Smooth muscle cell (in vitro differentiated cells): ENCODE results near the gene KLF11. TPM values are rescaled to one million over a fixed set of nuclear protein-coding genes. Genes with fewer than 3 reads are reported as not detected.

Experiments
- DNase-seq: peaks from one replicate; lab custom pipeline; 2025; ENCODE audit not compliant: unreplicated experiment; lab: John Stamatoyannopoulos, UW
- H2AFZ ChIP-seq: fragments of 200-600 bp; sonication (generic); 2 replicates; pipeline ENCODE4 v1.6.0; 2016; ENCODE audit warnings: antibody characterized with exemption, low read depth, mild to moderate bottlenecking
- H3F3A ChIP-seq: fragments of 200-600 bp; sonication (generic); 2 replicates; pipeline ENCODE4 v1.6.0; 2017; ENCODE audit warnings: antibody characterized with exemption, low read depth
- H3K27ac ChIP-seq: fragments of 200-600 bp; sonication (generic); 2 replicates; pipeline ENCODE4 v1.5.1; 2016; ENCODE audit warnings: low read depth, mild to moderate bottlenecking
- H3K27me3 ChIP-seq: fragments of 200-600 bp; sonication (generic); 2 replicates; pipeline ENCODE4 v1.6.1; 2016; ENCODE audit warnings: low read depth, mild to moderate bottlenecking
- H3K36me3 ChIP-seq: fragments of 200-600 bp; sonication (generic); 2 replicates; pipeline ENCODE4 v1.5.1; 2016; ENCODE audit warnings: low read depth
- H3K4me1 ChIP-seq: fragments of 200-600 bp; sonication (generic); 2 replicates; pipeline ENCODE4 v1.5.1; 2016; ENCODE audit warnings: low read depth
- H3K4me2 ChIP-seq: fragments of 200-600 bp; sonication (generic); 2 replicates; pipeline ENCODE4 v1.6.0; 2016; ENCODE audit warnings: mild to moderate bottlenecking
- H3K4me3 ChIP-seq: fragments of 200-600 bp; sonication (generic); 2 replicates; pipeline ENCODE4 v1.5.1; 2016; ENCODE audit warnings: mild to moderate bottlenecking
- H3K79me2 ChIP-seq: fragments of 200-600 bp; sonication (generic); 2 replicates; pipeline ENCODE4 v1.6.0; 2016; ENCODE audit warnings: low read depth, mild to moderate bottlenecking
- H3K9ac ChIP-seq: fragments of 200-600 bp; sonication (generic); 2 replicates; pipeline ENCODE4 v1.6.0; 2016; ENCODE audit warnings: low read depth
- H3K9me3 ChIP-seq: fragments of 200-600 bp; sonication (generic); replicated peaks from 2 replicates; pipeline ENCODE4 v1.5.1; 2016; ENCODE audit warnings: low read depth
- H4K20me1 ChIP-seq: fragments of 200-600 bp; sonication (generic); 2 replicates; pipeline ENCODE4 v1.6.0; 2016; ENCODE audit warnings: low read depth
- WGBS: methylation state at CpG from one replicate; pipeline ENCODE4 v1.1.7; 2016; ENCODE audit warnings: low lambda C conversion rate; 5-methylcytosine and 5-hydroxymethylcytosine counted together
- polyA plus RNA-seq: library from polyadenylated mRNA; unstranded; fragments of >200 nt; fragmentation: Nextera tagmentation; extraction: Ambion mirVana; gene quantifications from 2 replicates; pipeline ENCODE4 v1.2.1, GENCODE V29; 2016
- total RNA-seq: library from RNA; depleted of rRNA; stranded (reverse); fragments of >200 nt; gene quantifications from 2 replicates; pipeline ENCODE4 v1.2.3, GENCODE V29; 2014
- TF ChIP-seq, protein P1 (sequence below): fragments of 200-600 bp; sonication (generic); IDR thresholded peaks from 2 replicates; pipeline ENCODE4 v1.5.1; 2017; ENCODE audit warnings: borderline replicate concordance, mild to moderate bottlenecking, antibody characterized with exemption; ENCODE audit not compliant: insufficient read depth, poor library complexity, severe bottlenecking

KLF11 gene
- total and polyA plus RNA-seq, 2 experiments from 2014 or later, result 9.9 to 12.7 TPM

DNA sequence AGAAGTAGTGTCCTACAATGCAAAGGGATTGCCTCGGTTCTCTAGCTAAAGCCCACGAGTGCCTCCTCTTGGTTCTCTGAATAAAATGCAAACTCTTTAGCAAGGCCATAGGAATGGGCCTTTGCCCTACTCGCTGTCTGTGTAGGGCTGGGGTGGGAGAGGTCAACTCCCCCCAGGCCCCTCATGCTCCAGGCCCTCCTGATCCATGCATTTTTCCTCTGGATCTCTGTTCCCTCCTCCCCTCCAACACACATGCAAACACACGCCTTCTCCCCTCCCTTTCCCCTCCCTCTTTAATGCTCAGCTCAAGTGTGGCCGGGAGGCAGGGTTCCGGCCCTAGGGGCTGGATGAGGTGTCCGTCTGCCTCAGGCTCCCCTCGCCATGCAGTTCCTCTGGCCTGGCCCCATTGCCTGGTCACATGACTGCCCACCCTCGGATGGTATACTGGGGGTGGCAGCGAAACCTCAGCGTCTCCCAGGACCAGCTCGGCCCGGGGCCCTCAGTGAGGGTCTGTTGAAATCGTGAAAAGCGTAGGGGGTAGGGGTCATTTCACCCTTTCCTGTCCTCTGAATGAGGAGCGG, 14.9 kb upstream of the KLF11 start:
- WGBS, result 79% methylated on average over 16 of the region's 16 CpGs
- H2AFZ ChIP-seq, result no peak overlapping the region

DNA sequence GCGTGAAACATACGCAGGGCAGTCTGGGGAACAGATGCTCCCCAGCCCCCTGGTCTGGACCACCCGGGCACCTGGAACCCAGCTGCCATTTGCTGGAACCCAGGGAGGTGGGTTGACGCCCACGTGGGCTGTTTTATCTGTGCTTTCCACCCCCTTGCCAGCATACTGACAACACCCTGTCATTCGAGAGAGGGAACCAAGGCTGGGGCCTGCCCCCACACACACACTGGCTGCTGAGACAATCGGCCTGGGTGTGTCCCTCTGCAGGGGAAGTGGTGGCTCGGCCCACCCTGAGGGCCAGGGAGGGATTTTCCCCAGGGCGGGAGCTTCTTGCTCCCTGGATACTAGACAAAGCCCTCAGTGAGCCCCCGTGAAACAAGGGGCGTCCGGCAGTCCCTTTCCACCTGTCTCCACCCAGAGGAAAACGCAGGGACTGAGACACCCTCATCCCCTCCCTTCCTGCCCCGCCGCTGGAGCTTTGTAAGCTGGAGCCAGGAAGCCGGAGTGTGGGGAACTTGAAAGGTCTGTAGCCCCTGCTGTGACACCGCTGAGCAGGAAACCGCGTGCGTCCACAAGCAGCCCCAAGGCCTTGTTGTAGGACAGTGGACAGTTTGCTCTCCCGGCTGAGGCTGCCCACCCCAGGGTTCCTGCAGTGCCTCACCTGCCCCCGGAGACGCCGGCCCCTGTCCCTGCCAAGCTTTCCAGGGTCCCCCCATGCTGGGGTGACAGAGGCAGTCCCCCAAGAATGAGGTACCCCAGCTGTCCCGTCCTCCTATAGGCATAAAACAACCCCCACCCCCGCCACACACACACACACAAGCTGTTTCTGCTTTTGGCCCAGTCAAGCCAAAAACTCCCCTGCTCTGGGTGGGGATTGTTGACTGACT, 14.1 kb upstream of the KLF11 start:
- H3K9me3 ChIP-seq, result no peaks in the 10 kb centered on the region
- peak overlapping the region; percentile 16 for H2AFZ ChIP-seq
- no peak overlapping the region for H3K4me2 ChIP-seq
- TF ChIP-seq, protein P1, sequence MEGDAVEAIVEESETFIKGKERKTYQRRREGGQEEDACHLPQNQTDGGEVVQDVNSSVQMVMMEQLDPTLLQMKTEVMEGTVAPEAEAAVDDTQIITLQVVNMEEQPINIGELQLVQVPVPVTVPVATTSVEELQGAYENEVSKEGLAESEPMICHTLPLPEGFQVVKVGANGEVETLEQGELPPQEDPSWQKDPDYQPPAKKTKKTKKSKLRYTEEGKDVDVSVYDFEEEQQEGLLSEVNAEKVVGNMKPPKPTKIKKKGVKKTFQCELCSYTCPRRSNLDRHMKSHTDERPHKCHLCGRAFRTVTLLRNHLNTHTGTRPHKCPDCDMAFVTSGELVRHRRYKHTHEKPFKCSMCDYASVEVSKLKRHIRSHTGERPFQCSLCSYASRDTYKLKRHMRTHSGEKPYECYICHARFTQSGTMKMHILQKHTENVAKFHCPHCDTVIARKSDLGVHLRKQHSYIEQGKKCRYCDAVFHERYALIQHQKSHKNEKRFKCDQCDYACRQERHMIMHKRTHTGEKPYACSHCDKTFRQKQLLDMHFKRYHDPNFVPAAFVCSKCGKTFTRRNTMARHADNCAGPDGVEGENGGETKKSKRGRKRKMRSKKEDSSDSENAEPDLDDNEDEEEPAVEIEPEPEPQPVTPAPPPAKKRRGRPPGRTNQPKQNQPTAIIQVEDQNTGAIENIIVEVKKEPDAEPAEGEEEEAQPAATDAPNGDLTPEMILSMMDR, result no peak
- no peak overlapping the region for H3K4me3 ChIP-seq
- DNase-seq, result no peak
- H3F3A ChIP-seq, result no peaks in the 10 kb centered on the region
- peaks cover 11% of the 10 kb centered on the region for H3K4me1 ChIP-seq
- WGBS, result 50% methylated on average over 23 of the region's 26 CpGs
- no peak overlapping the region for H3K9ac ChIP-seq
- no peaks in the 10 kb centered on the region for H3K27me3 ChIP-seq
- H4K20me1 ChIP-seq, result no peaks in the 10 kb centered on the region
- no peaks in the 10 kb centered on the region for H3K36me3 ChIP-seq
- H3K27ac ChIP-seq, result no peak overlapping the region
- no peaks in the 10 kb centered on the region for H3K79me2 ChIP-seq

More for the DNA sequence above, 14.9 kb upstream of the KLF11 start:
- H3K9me3 ChIP-seq, result no peaks in the 10 kb centered on the region
- no peaks in the 10 kb centered on the region for H3F3A ChIP-seq
- H3K4me3 ChIP-seq, result no peak overlapping the region
- no peak overlapping the region for H3K27ac ChIP-seq
- peaks cover 11% of the 10 kb centered on the region for H3K4me1 ChIP-seq
- no peak for DNase-seq
- H4K20me1 ChIP-seq, result no peaks in the 10 kb centered on the region
- no peaks in the 10 kb centered on the region for H3K27me3 ChIP-seq
- H3K79me2 ChIP-seq, result no peaks in the 10 kb centered on the region
- H3K4me2 ChIP-seq, result no peak overlapping the region
- H3K9ac ChIP-seq, result no peak overlapping the region
- TF ChIP-seq, protein P1, result no peak
- no peaks in the 10 kb centered on the region for H3K36me3 ChIP-seq

DNA sequence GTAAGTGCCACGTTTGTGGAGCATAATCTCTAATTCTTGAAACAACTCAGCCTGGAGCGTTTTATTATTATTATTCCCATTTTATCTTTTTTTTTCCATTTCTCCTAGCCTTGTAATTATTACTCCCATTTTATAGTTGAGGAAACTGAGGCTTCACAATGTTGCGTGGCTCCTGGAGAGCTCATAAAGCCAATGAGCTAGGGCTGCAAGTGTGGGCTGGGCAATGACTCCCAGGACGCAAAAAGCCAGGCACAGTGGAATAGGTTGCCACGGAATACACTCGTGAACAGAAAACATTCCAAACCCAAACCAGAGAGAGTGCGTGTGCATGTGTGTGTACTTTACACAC, 13.5 kb upstream of the KLF11 start:
- H3K4me2 ChIP-seq, result no peak overlapping the region
- H4K20me1 ChIP-seq, result no peaks in the 10 kb centered on the region
- no peak overlapping the region for H3K4me3 ChIP-seq
- no peak overlapping the region for H3K9ac ChIP-seq
- no peaks in the 10 kb centered on the region for H3K79me2 ChIP-seq
- no peak overlapping the region for H2AFZ ChIP-seq
- H3K36me3 ChIP-seq, result no peaks in the 10 kb centered on the region
- 82% methylated on average over 7 of the region's 7 CpGs for WGBS
- H3F3A ChIP-seq, result no peaks in the 10 kb centered on the region
- no peaks in the 10 kb centered on the region for H3K9me3 ChIP-seq
- no peak overlapping the region for H3K27ac ChIP-seq
- TF ChIP-seq, protein P1, result no peak
- no peaks in the 10 kb centered on the region for H3K27me3 ChIP-seq
- peaks cover 11% of the 10 kb centered on the region for H3K4me1 ChIP-seq
- no peak for DNase-seq
